A673 (cell line): ENCODE measurements around the gene SCGN. TPM values are rescaled to one million over a fixed set of nuclear protein-coding genes. Genes with fewer than 3 reads are reported as not detected.

ENCODE experiments used
- Bru-seq: library from RNA; stranded (reverse); fragments of 400-500 nt; gene quantifications from one replicate; lab custom pipeline; 2021; lab: Mats Ljungman, UMichigan
- BruChase-seq, 2 experiments: library from RNA; stranded (reverse); fragments of 400-500 nt; gene quantifications; one replicate each; lab custom pipeline; 2021; lab: Mats Ljungman, UMichigan
- BruUV-seq: library from RNA; stranded (reverse); fragments of 400-500 nt; replicated peaks from 2 replicates; lab custom pipeline; 2021; lab: Mats Ljungman, UMichigan
- CTCF ChIA-PET: fragments of 300-600 bp; sonication (Branson Sonifier 250); formaldehyde crosslinking; loops from one replicate; lab custom pipeline; 2022; ENCODE audit warnings: antibody characterized with exemption; lab: Charles Lee
- POLR2A ChIA-PET: fragments of 300-600 bp; sonication (Branson Sonifier 250); formaldehyde crosslinking; loops from one replicate; lab custom pipeline; 2022; ENCODE audit warnings: antibody characterized with exemption; ENCODE audit not compliant: low non-redundant PET; lab: Charles Lee
- DNase-seq: peaks from one replicate; pipeline ENCODE4 v3.0.0-alpha.2; 2015; ENCODE audit warnings: low spot score
- H3K27ac ChIP-seq: fragments of 200-600 bp; sonication (generic); 2 replicates; pipeline ENCODE4 v1.5.1; 2016; ENCODE audit warnings: mixed run types, low read depth, mild to moderate bottlenecking, mixed read lengths, antibody characterized with exemption, low read length; ENCODE audit not compliant: poor library complexity, severe bottlenecking
- H3K27me3 ChIP-seq: fragments of 200-600 bp; sonication (generic); replicated peaks from 2 replicates; pipeline ENCODE4 v1.6.1; 2017; ENCODE audit warnings: mixed run types, low read depth, mild to moderate bottlenecking, mixed read lengths, antibody characterized with exemption, low read length; ENCODE audit not compliant: insufficient read depth, poor library complexity
- H3K36me3 ChIP-seq: fragments of 200-600 bp; sonication (generic); 2 replicates; pipeline ENCODE4 v1.6.1; 2016; ENCODE audit warnings: mixed run types, mild to moderate bottlenecking, mixed read lengths, antibody characterized with exemption, low read length; ENCODE audit not compliant: insufficient read depth, poor library complexity, severe bottlenecking
- H3K4me1 ChIP-seq: fragments of 200-600 bp; sonication (generic); 2 replicates; pipeline ENCODE4 v1.6.1; 2017; ENCODE audit warnings: mixed run types, mild to moderate bottlenecking, mixed read lengths, antibody characterized with exemption, low read length; ENCODE audit not compliant: insufficient read depth, poor library complexity, severe bottlenecking
- H3K4me3 ChIP-seq: fragments of 200-600 bp; sonication (generic); 2 replicates; pipeline ENCODE4 v1.5.1; 2016; ENCODE audit warnings: low read depth, mixed run types, mild to moderate bottlenecking, mixed read lengths, low read length; ENCODE audit not compliant: poor library complexity, severe bottlenecking
- H3K9me3 ChIP-seq: fragments of 200-600 bp; sonication (generic); 2 replicates; pipeline ENCODE4 v1.6.1; 2016; ENCODE audit warnings: mixed run types, low read depth, mild to moderate bottlenecking, mixed read lengths, antibody characterized with exemption, low read length; ENCODE audit not compliant: poor library complexity, severe bottlenecking
- EZH2 ChIP-seq: fragments of 200-600 bp; sonication (generic); IDR thresholded peaks from 2 replicates; pipeline ENCODE4 v1.6.1; 2017; ENCODE audit warnings: borderline replicate concordance, low read depth, mild to moderate bottlenecking, mixed read lengths, antibody characterized with exemption, low read length; ENCODE audit not compliant: poor library complexity, severe bottlenecking
- intact Hi-C: fragments of 100-400 bp; cut with micrococcal nuclease; formaldehyde crosslinking; loops from one replicate; pipeline ENCODE4 v1.10.0; 2022; ENCODE audit not compliant: unreplicated experiment
- long read RNA-seq: library from polyadenylated mRNA; stranded (forward); transcript quantifications from one replicate; pipeline ENCODE4 v2.0.0, GENCODE V29; 2022
- total RNA-seq: library from RNA; stranded (reverse); gene quantifications from 2 replicates; pipeline ENCODE4 v1.2.3, GENCODE V29; 2021
- TF ChIP-seq, protein P1 (sequence below): fragments of 300-800, 200-600 bp; sonication (generic); conservative IDR thresholded peaks from 2 replicates; pipeline ENCODE4 v1.5.1; 2017; ENCODE audit warnings: low read depth, mild to moderate bottlenecking, antibody characterized with exemption, low read length, moderate library complexity, mixed read lengths

The SCGN gene
- not detected in 2 replicates for total RNA-seq
- percentile 5 among the genes with signal in this experiment for Bru-seq, nascent RNA
- BruChase-seq, experiment 1, labeled RNA remaining after a 2-hour chase = not detected
- not detected for BruChase-seq, experiment 2, labeled RNA remaining after a 6-hour chase
- long read RNA-seq = 0 reads

DNA sequence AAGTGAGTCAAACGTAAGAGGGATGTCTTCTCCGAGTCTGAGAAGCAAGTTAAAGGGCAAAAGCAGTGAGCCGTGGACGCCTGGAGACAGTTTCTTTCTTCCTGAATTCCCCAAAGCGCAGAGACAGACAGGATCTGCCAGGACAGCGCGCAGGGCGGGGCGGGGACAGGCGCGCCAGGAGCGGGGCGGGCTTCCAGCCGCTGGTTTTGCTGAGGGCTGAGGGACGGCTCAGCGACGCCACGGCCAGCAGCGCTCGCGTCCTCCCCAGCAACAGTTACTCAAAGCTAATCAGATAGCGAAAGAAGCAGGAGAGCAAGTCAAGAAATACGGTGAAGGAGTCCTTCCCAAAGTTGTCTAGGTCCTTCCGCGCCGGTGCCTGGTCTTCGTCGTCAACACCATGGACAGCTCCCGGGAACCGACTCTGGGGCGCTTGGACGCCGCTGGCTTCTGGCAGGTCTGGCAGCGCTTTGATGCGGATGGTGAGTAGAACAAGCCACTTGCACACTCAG lies at the start of gene SCGN:
Gene SCGN (plus strand): TSS at position 209 of the 509 bp plus-strand sequence. CDS start 189 bp downstream, at position 398.
- ChIA-PET POLR2A (no interaction called here), CTCF (no interaction called here)
- Histone ChIP-seq H3K4me1 (no peaks in the 10 kb centered on the region), H3K36me3 (no peaks in the 10 kb centered on the region), H3K4me3 (no peak within 1 kb of the TSS), H3K27me3 (peaks cover 65% of the 10 kb centered on the region), H3K27ac (no peak within 1 kb of the TSS), H3K9me3 (no peaks in the 10 kb centered on the region)
- intact Hi-C loops = no loop called here
- no TSS peak for BruUV-seq
- DNase-seq = peak; percentile 78
- TF ChIP-seq, protein P1, sequence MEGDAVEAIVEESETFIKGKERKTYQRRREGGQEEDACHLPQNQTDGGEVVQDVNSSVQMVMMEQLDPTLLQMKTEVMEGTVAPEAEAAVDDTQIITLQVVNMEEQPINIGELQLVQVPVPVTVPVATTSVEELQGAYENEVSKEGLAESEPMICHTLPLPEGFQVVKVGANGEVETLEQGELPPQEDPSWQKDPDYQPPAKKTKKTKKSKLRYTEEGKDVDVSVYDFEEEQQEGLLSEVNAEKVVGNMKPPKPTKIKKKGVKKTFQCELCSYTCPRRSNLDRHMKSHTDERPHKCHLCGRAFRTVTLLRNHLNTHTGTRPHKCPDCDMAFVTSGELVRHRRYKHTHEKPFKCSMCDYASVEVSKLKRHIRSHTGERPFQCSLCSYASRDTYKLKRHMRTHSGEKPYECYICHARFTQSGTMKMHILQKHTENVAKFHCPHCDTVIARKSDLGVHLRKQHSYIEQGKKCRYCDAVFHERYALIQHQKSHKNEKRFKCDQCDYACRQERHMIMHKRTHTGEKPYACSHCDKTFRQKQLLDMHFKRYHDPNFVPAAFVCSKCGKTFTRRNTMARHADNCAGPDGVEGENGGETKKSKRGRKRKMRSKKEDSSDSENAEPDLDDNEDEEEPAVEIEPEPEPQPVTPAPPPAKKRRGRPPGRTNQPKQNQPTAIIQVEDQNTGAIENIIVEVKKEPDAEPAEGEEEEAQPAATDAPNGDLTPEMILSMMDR = no peak
- no peak for TF ChIP-seq EZH2

- POLR2A ChIA-PET = no interaction called here
These were observed 49.4 kb upstream of the SCGN start for GRCh38 chr6:25602674-25602982.

GRCh38 chr6:25603251-25603650 lies 48.8 kb upstream of the SCGN start:
- Histone ChIP-seq H3K27me3 (no peaks in the 10 kb centered on the region), H3K36me3 (no peaks in the 10 kb centered on the region), H3K9me3 (no peaks in the 10 kb centered on the region), H3K4me3 (no peak overlapping the region), H3K4me1 (no peaks in the 10 kb centered on the region), H3K27ac (no peak overlapping the region)
- no TSS peak for BruUV-seq
- ChIA-PET CTCF (no interaction called here), POLR2A (no interaction called here)
- intact Hi-C loops = loop anchor here (5.0 kb wide), 1 partner anchor 111 kb away; no protein-coding TSS in a partner anchor
- TF ChIP-seq, protein P1 = no peak
- no peak for TF ChIP-seq EZH2
- DNase-seq = no peak

More at GRCh38 chr6:25602674-25602982, 49.4 kb upstream of the SCGN start:
- no peak for TF ChIP-seq EZH2
- TF ChIP-seq, protein P1 = no peak
- no peak for DNase-seq
- Histone ChIP-seq H3K36me3 (no peaks in the 10 kb centered on the region), H3K4me1 (no peaks in the 10 kb centered on the region), H3K4me3 (no peak overlapping the region), H3K9me3 (no peaks in the 10 kb centered on the region), H3K27ac (no peak overlapping the region), H3K27me3 (no peaks in the 10 kb centered on the region)
- intact Hi-C loops = loop anchor here (1.0 to 5.0 kb wide), 2 partner anchors 110 to 379 kb away; no protein-coding TSS in a partner anchor
- no TSS peak for BruUV-seq
- CTCF ChIA-PET = interaction anchor here (0.6 kb wide), 1 partner anchor 415 kb away, joined by 3 read pairs; a partner anchor contains a TSS
